HG02970 (cell line): ENCODE measurements around the gene SLC22A23.

ENCODE experiments used
- ATAC-seq: cut with Tn5 transposase; IDR thresholded peaks from one replicate; pipeline ENCODE4 v1.9.1; 2021; ENCODE audit warnings: mild to moderate bottlenecking, moderate library complexity, moderate number of reproducible peaks; ENCODE audit not compliant: unreplicated experiment, low FRiP score

Gene SLC22A23

GRCh38 chr6:3310051-3310448 lies 146.8 kb downstream of the SLC22A23 start:
- ATAC-seq, result no peak

GRCh38 chr6:3309391-3310050 lies 147.3 kb downstream of the SLC22A23 start:
- ATAC-seq, result no peak

GRCh38 chr6:3308106-3308505 lies 148.7 kb downstream of the SLC22A23 start:
- ATAC-seq, result no peak

- no peak for ATAC-seq
These were observed 149.4 kb downstream of the SLC22A23 start for GRCh38 chr6:3307436-3307835.

GRCh38 chr6:3306848-3307247 lies 150.0 kb downstream of the SLC22A23 start:
- no peak for ATAC-seq

- no peak for ATAC-seq
These were observed 151.0 kb downstream of the SLC22A23 start for GRCh38 chr6:3305831-3306230.

GRCh38 chr6:3305216-3305565 lies 151.7 kb downstream of the SLC22A23 start:
- ATAC-seq, result no peak

- no peak for ATAC-seq
These were observed 152.2 kb downstream of the SLC22A23 start for GRCh38 chr6:3304500-3305215.

- no peak for ATAC-seq
These were observed 152.9 kb downstream of the SLC22A23 start for GRCh38 chr6:3303795-3304411.

GRCh38 chr6:3301506-3301905 lies 155.3 kb downstream of the SLC22A23 start:
- ATAC-seq, result no peak

GRCh38 chr6:3299221-3299620 lies 157.6 kb downstream of the SLC22A23 start:
- no peak for ATAC-seq

- no peak for ATAC-seq
These were observed 158.9 kb downstream of the SLC22A23 start for GRCh38 chr6:3297909-3298308.

GRCh38 chr6:3297006-3297405 lies 159.8 kb downstream of the SLC22A23 start:
- ATAC-seq, result no peak

GRCh38 chr6:3296537-3296936 lies 160.3 kb downstream of the SLC22A23 start:
- no peak for ATAC-seq

- no peak for ATAC-seq
These were observed 160.8 kb downstream of the SLC22A23 start for GRCh38 chr6:3296078-3296477.

GRCh38 chr6:3294921-3295871 lies 161.7 kb downstream of the SLC22A23 start:
- ATAC-seq, result no peak

GRCh38 chr6:3294396-3294795 lies 162.5 kb downstream of the SLC22A23 start:
- no peak for ATAC-seq

- no peak for ATAC-seq
These were observed 163.3 kb downstream of the SLC22A23 start for GRCh38 chr6:3293271-3294155.

- ATAC-seq, result no peak
These were observed 164.2 kb downstream of the SLC22A23 start for GRCh38 chr6:3292431-3293197.
